K562 (cell line): ENCODE data around the gene NUDT5. TPM values are rescaled to one million over a fixed set of nuclear protein-coding genes. Genes with fewer than 3 reads are reported as not detected.

Source experiments
- AFF1 ChIP-seq, 2 experiments: fragments of 450-650 bp; IDR thresholded peaks; 2 replicates each; pipeline ENCODE4 v1.6.1; 2018; ENCODE audit warnings: mild to moderate bottlenecking in 2 of 2, low read depth in 1 of 2; ENCODE audit not compliant: partially characterized antibody in 2 of 2
- ATF6 ChIP-seq: sonication (generic); formaldehyde crosslinking; IDR thresholded peaks from 2 replicates; pipeline ENCODE4 v1.4.0; 2020; ENCODE audit warnings: mild to moderate bottlenecking, missing genetic modification reagents
- BCLAF1 ChIP-seq, 2 experiments: fragments of 450-650 bp in 1 of 2; IDR thresholded peaks; 2 replicates each; pipeline ENCODE4 v1.6.1; 2011 to 2017; ENCODE audit warnings: low read depth in 2 of 2, antibody characterized with exemption in 1 of 2, borderline replicate concordance in 1 of 2, low read length in 1 of 2, mild to moderate bottlenecking in 1 of 2, mixed read lengths in 1 of 2; ENCODE audit not compliant: control insufficient read depth in 1 of 2
- CEBPG ChIP-seq, 3 experiments: fragments of 200-800 bp in 1 of 3; sonication (Bioruptor generic) in 1 of 3; sonication (generic) in 1 of 3; formaldehyde crosslinking in 1 of 3; IDR thresholded peaks in 2 of 3; conservative IDR thresholded peaks in 1 of 3; 2 replicates each; pipeline versions ENCODE4 v1.6.1 to v1.8.0; 2016 to 2022; ENCODE audit warnings: missing compliant biosample characterization in 2 of 3, missing genetic modification characterization in 2 of 3, mild to moderate bottlenecking in 1 of 3, missing genetic modification reagents in 1 of 3
- ELK3 ChIP-seq: fragments of 450-650 bp; formaldehyde crosslinking; IDR thresholded peaks from 2 replicates; pipeline ENCODE4 v1.4.0; 2020; ENCODE audit warnings: mild to moderate bottlenecking
- HNRNPL ChIP-seq: fragments of 200-400 bp; formaldehyde crosslinking; IDR thresholded peaks from 2 replicates; pipeline ENCODE4 v1.6.1; 2017; ENCODE audit warnings: low read depth, mild to moderate bottlenecking, low read length
- MYBL2 ChIP-seq, 2 experiments: fragments of 450-650 bp in 1 of 2; sonication (generic) in 1 of 2; formaldehyde crosslinking in 1 of 2; IDR thresholded peaks; 2 replicates each; pipeline versions ENCODE4 v1.6.1 to v1.8.1; 2017 to 2022; ENCODE audit warnings: borderline replicate concordance in 1 of 2, inconsistent platforms in 1 of 2, low read depth in 1 of 2, mild to moderate bottlenecking in 1 of 2, missing genetic modification reagents in 1 of 2, moderate library complexity in 1 of 2
- NFIC ChIP-seq: fragments of 450-650 bp; IDR thresholded peaks from 2 replicates; pipeline ENCODE4 v1.6.1; 2017; ENCODE audit warnings: mild to moderate bottlenecking, inconsistent platforms
- PKNOX1 ChIP-seq: fragments of 450-650 bp; IDR thresholded peaks from 2 replicates; pipeline ENCODE4 v1.6.1; 2016
- STAT5A ChIP-seq: IDR thresholded peaks from 2 replicates; pipeline ENCODE4 v1.6.1; 2012; ENCODE audit warnings: low read length, inconsistent platforms, borderline replicate concordance
- TCF7 ChIP-seq: sonication (generic); IDR thresholded peaks from 2 replicates; pipeline ENCODE4 v1.6.1; 2016; ENCODE audit warnings: antibody characterized with exemption, borderline replicate concordance
- ZFP1 ChIP-seq: fragments of 450-650 bp; formaldehyde crosslinking; IDR thresholded peaks from 2 replicates; pipeline ENCODE4 v1.4.0; 2020; ENCODE audit warnings: mild to moderate bottlenecking, mixed read lengths
- polyA plus RNA-seq, 8 experiments: library from polyadenylated mRNA; depleted of rRNA in 4 of 8; stranded (reverse) in 5 of 8; unstranded in 3 of 8; fragments of >200 nt; fragmentation: Nextera tagmentation in 2 of 8; fragmentation: Illumina TruSeq in 1 of 8; extraction: Ambion mirVana in 2 of 8; extraction: Trizol in 1 of 8; gene quantifications; 2 replicates each; pipeline versions ENCODE4 v1.2.1 to v1.2.3, GENCODE V29; 2011 to 2014; ENCODE audit warnings: inconsistent platforms in 1 of 8, missing spikeins in 1 of 8
- total RNA-seq, 7 experiments: library from RNA; depleted of rRNA in 6 of 7; stranded (reverse); fragments of >200 nt in 6 of 7; fragmentation: Illumina TruSeq in 2 of 7; extraction: Trizol in 2 of 7; gene quantifications; 2 replicates each; pipeline versions ENCODE4 v1.2.1 to v1.2.3, GENCODE V29; 2011 to 2021; ENCODE audit warnings: low replicate concordance in 1 of 7

Gene NUDT5
- total and polyA plus RNA-seq, 9 of the 15 experiments (the other 6 are each of a cell fraction or from before 2014, with no cell fraction given): 87.7 to 422 (median 186) TPM

- no peak; the same call in 1 of the 2 replicates for TF ChIP-seq ATF6 (CRISPR knock-in tag)
- TF ChIP-seq BCLAF1 (IDR thresholded peaks at IDR 0.05; ENCODE audit: borderline replicate concordance in 1 of 2, control insufficient read depth in 1 of 2, low read depth in 2 of 2, low read length in 1 of 2): peak in 1 of 2 experiments; percentile 85; a peak in 1 of 4 replicates
- TF ChIP-seq ELK3: no peak
- no peak for TF ChIP-seq CEBPG (CRISPR knock-in tag; IDR thresholded peaks at IDR 0.05)
- no peak for TF ChIP-seq CEBPG (tag; conservative IDR thresholded peaks at IDR 0.05 in 1 of 2, IDR thresholded peaks at IDR 0.05 in 1 of 2)
- TF ChIP-seq NFIC: peak; percentile 87
- peak; percentile 70 for TF ChIP-seq PKNOX1
- TF ChIP-seq MYBL2 (IDR thresholded peaks at IDR 0.05; ENCODE audit: low read depth): 0 out of 2 replicates have a peak, but pooled peaks have one; percentile 25
- TF ChIP-seq MYBL2 (CRISPR knock-in tag; IDR thresholded peaks at IDR 0.05; ENCODE audit: borderline replicate concordance): no peak
- peak; percentile 51 to 80 for TF ChIP-seq AFF1 (IDR thresholded peaks at IDR 0.05; ENCODE audit: low read depth in 1 of 2, partially characterized antibody in 2 of 2)
- no peak for TF ChIP-seq ZFP1 (CRISPR knock-in tag)
- TF ChIP-seq TCF7: no peak; the same call in 1 of the 2 replicates
- TF ChIP-seq HNRNPL: no peak
- no peak for TF ChIP-seq STAT5A
Measured at GRCh38 chr10:12195603-12196506, at the start of gene NUDT5, which contains the start of gene CDC123 (continued).
